ENCODE results near the gene ADAM11.

ADAM11 gene

GRCh38 chr17:44765965-44766364, 7.2 kb downstream of the ADAM11 start:
- Histone ChIP-seq H3K4me2 (ENCODE audit: insufficient read depth, low read length, poor library complexity, severe bottlenecking) (no peak overlapping the region), H3K4me3 (ENCODE audit: low read length in 2 of 2) (no peak overlapping the region), H3K18ac (ENCODE audit: low read length) (no peak overlapping the region), H2AK5ac (ENCODE audit: low read depth, low read length) (no peak overlapping the region), H4K8ac (ENCODE audit: low read depth, low read length) (no peak overlapping the region), H4K91ac (ENCODE audit: low read depth, low read length, poor library complexity) (no peak overlapping the region), H2BK5ac (ENCODE audit: low read length) (no peak overlapping the region), H2BK12ac (ENCODE audit: low read length) (no peak overlapping the region), H3K36me3 (replicated peaks in 1 of 2; ENCODE audit: control insufficient read depth in 2 of 2, insufficient read depth in 2 of 2, low read length in 2 of 2) (no peaks in the 10 kb centered on the region), H3K9ac (ENCODE audit: low read depth, low read length, poor library complexity) (no peak overlapping the region), H3K79me1 (ENCODE audit: low read depth, low read length) (peaks cover 1% of the 10 kb centered on the region), H3K14ac (ENCODE audit: low read length) (no peak overlapping the region), H3K4ac (ENCODE audit: low read length) (no peak overlapping the region), H2AFZ (ENCODE audit: low read length) (no peak overlapping the region), H3K27ac (replicated peaks; ENCODE audit: low read length) (no peak overlapping the region), H3K4me1 (ENCODE audit: control insufficient read depth in 2 of 2, insufficient read depth in 1 of 2, low read depth in 1 of 2, low read length in 2 of 2) (peaks cover 2% of the 10 kb centered on the region in 2 donors), H3K23ac (ENCODE audit: low read depth, low read length, poor library complexity) (no peak overlapping the region), H3K27me3 (ENCODE audit: control insufficient read depth in 3 of 3, insufficient read depth in 3 of 3, low read depth in 1 of 3, low read length in 3 of 3) (peaks cover 0 to 16% (median 0%) of the 10 kb centered on the region in 3 experiments), H2BK120ac (ENCODE audit: low read depth, low read length) (no peak overlapping the region), H2BK15ac (ENCODE audit: low read length) (no peak overlapping the region), H3K9me3 (replicated peaks in 1 of 2; ENCODE audit: control insufficient read depth in 2 of 2, insufficient read depth in 1 of 2, low read depth in 1 of 2, low read length in 2 of 2) (no peaks in the 10 kb centered on the region)
- DNase-seq (ENCODE audit: low spot score): no peak
- WGBS, 2 donors (ENCODE audit: extremely low coverage in 2 of 2, insufficient read length in 2 of 2, insufficient replicate concordance in 1 of 2): no CpG with 5 or more reads among the region's 11 CpGs

GRCh38 chr17:44766409-44767038, 7.7 kb downstream of the ADAM11 start:
- peaks cover 1% of the 10 kb centered on the region for H3K79me1 ChIP-seq (ENCODE audit: low read depth, low read length)
- no CpG with 5 or more reads among the region's 8 CpGs for WGBS, 2 donors (ENCODE audit: extremely low coverage in 2 of 2, insufficient read length in 2 of 2, insufficient replicate concordance in 1 of 2)
- peak overlapping the region; percentile 12 for H3K9ac ChIP-seq (ENCODE audit: low read depth, low read length, poor library complexity)
- H2AK5ac ChIP-seq (ENCODE audit: low read depth, low read length): peak overlapping the region; percentile 60
- no peak overlapping the region for H4K91ac ChIP-seq (ENCODE audit: low read depth, low read length, poor library complexity)
- no peak overlapping the region for H2AFZ ChIP-seq (ENCODE audit: low read length)
- H3K4ac ChIP-seq (ENCODE audit: low read length): no peak overlapping the region
- H3K4me3 ChIP-seq (ENCODE audit: low read length in 2 of 2): no peak overlapping the region
- peaks cover 2% of the 10 kb centered on the region in 2 donors for H3K4me1 ChIP-seq (ENCODE audit: control insufficient read depth in 2 of 2, insufficient read depth in 1 of 2, low read depth in 1 of 2, low read length in 2 of 2)
- H3K14ac ChIP-seq (ENCODE audit: low read length): no peak overlapping the region
- DNase-seq (ENCODE audit: low spot score): no peak
- no peak overlapping the region for H3K27ac ChIP-seq (replicated peaks; ENCODE audit: low read length)
- H3K27me3 ChIP-seq (ENCODE audit: control insufficient read depth in 3 of 3, insufficient read depth in 3 of 3, low read depth in 1 of 3, low read length in 3 of 3): peaks cover 0 to 12% (median 0%) of the 10 kb centered on the region in 3 experiments
- no peak overlapping the region for H3K18ac ChIP-seq (ENCODE audit: low read length)
- no peaks in the 10 kb centered on the region for H3K9me3 ChIP-seq (replicated peaks in 1 of 2; ENCODE audit: control insufficient read depth in 2 of 2, insufficient read depth in 1 of 2, low read depth in 1 of 2, low read length in 2 of 2)
- H2BK5ac ChIP-seq (ENCODE audit: low read length): no peak overlapping the region
- no peak overlapping the region for H2BK15ac ChIP-seq (ENCODE audit: low read length)
- H3K4me2 ChIP-seq (ENCODE audit: insufficient read depth, low read length, poor library complexity, severe bottlenecking): no peak overlapping the region
- H2BK12ac ChIP-seq (ENCODE audit: low read length): no peak overlapping the region
- H3K36me3 ChIP-seq (replicated peaks in 1 of 2; ENCODE audit: control insufficient read depth in 2 of 2, insufficient read depth in 2 of 2, low read length in 2 of 2): no peaks in the 10 kb centered on the region
- no peak overlapping the region for H4K8ac ChIP-seq (ENCODE audit: low read depth, low read length)
- H2BK120ac ChIP-seq (ENCODE audit: low read depth, low read length): no peak overlapping the region
- no peak overlapping the region for H3K23ac ChIP-seq (ENCODE audit: low read depth, low read length, poor library complexity)

GRCh38 chr17:44767493-44767892, 8.7 kb downstream of the ADAM11 start:
- H3K4me3 ChIP-seq (ENCODE audit: low read length in 2 of 2): no peak overlapping the region
- no CpG with 5 or more reads among the region's 4 CpGs for WGBS, 2 donors (ENCODE audit: extremely low coverage in 2 of 2, insufficient read length in 2 of 2, insufficient replicate concordance in 1 of 2)
- no peak overlapping the region for H2BK120ac ChIP-seq (ENCODE audit: low read depth, low read length)
- peaks cover 3% of the 10 kb centered on the region for H3K79me1 ChIP-seq (ENCODE audit: low read depth, low read length)
- no peak for DNase-seq (ENCODE audit: low spot score)
- no peaks in the 10 kb centered on the region for H3K9me3 ChIP-seq (replicated peaks in 1 of 2; ENCODE audit: control insufficient read depth in 2 of 2, insufficient read depth in 1 of 2, low read depth in 1 of 2, low read length in 2 of 2)
- H4K91ac ChIP-seq (ENCODE audit: low read depth, low read length, poor library complexity): no peak overlapping the region
- H4K8ac ChIP-seq (ENCODE audit: low read depth, low read length): no peak overlapping the region
- H3K4ac ChIP-seq (ENCODE audit: low read length): no peak overlapping the region
- H3K9ac ChIP-seq (ENCODE audit: low read depth, low read length, poor library complexity): no peak overlapping the region
- H3K14ac ChIP-seq (ENCODE audit: low read length): no peak overlapping the region
- H3K36me3 ChIP-seq (replicated peaks in 1 of 2; ENCODE audit: control insufficient read depth in 2 of 2, insufficient read depth in 2 of 2, low read length in 2 of 2): no peaks in the 10 kb centered on the region
- peak overlapping the region; percentile 12 for H2AK5ac ChIP-seq (ENCODE audit: low read depth, low read length)
- peaks cover 0 to 12% (median 0%) of the 10 kb centered on the region in 3 experiments for H3K27me3 ChIP-seq (ENCODE audit: control insufficient read depth in 3 of 3, insufficient read depth in 3 of 3, low read depth in 1 of 3, low read length in 3 of 3)
- no peak overlapping the region for H3K27ac ChIP-seq (replicated peaks; ENCODE audit: low read length)
- H2BK5ac ChIP-seq (ENCODE audit: low read length): no peak overlapping the region
- H3K23ac ChIP-seq (ENCODE audit: low read depth, low read length, poor library complexity): no peak overlapping the region
- peaks cover 2% of the 10 kb centered on the region in 2 donors for H3K4me1 ChIP-seq (ENCODE audit: control insufficient read depth in 2 of 2, insufficient read depth in 1 of 2, low read depth in 1 of 2, low read length in 2 of 2)
- H2BK12ac ChIP-seq (ENCODE audit: low read length): no peak overlapping the region
- H2AFZ ChIP-seq (ENCODE audit: low read length): no peak overlapping the region
- no peak overlapping the region for H2BK15ac ChIP-seq (ENCODE audit: low read length)
- H3K4me2 ChIP-seq (ENCODE audit: insufficient read depth, low read length, poor library complexity, severe bottlenecking): no peak overlapping the region
- no peak overlapping the region for H3K18ac ChIP-seq (ENCODE audit: low read length)

DNA sequence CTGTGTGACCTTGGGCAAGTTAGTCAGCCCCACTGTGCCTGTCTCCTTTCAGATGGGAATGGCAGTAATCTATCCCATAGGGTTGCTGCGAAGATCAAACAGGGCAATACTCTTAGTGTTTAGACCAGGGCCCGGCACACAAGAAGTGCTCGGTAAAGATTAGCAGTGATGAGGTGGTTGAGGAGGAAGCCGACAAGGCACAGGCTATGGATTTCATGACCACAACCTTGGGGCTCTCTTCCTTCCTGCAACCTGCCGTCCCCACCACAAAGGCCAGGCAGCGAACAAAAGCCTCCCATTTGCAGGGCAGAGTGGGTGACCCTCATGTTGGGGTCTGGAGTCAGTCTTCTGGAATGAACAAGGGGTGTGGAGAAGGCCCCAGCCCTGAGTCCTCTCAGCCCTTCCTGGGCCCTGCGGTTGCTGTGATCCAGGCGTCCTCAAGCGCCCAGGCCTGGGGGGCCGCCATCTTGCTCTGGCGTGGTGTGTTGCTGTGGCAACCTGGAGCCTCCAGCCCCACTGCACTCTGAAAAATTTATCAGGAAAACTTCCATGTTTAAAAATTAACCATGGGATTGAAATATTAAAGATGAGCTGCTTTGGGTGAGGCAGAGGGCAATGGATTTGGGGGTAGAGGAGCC, 9.8 kb downstream of the ADAM11 start:
- no peak overlapping the region for H2BK120ac ChIP-seq (ENCODE audit: low read depth, low read length)
- no peak overlapping the region for H3K27ac ChIP-seq (replicated peaks; ENCODE audit: low read length)
- H3K14ac ChIP-seq (ENCODE audit: low read length): no peak overlapping the region
- no peak overlapping the region for H2AK5ac ChIP-seq (ENCODE audit: low read depth, low read length)
- peaks cover 1% of the 10 kb centered on the region for H3K79me1 ChIP-seq (ENCODE audit: low read depth, low read length)
- H3K23ac ChIP-seq (ENCODE audit: low read depth, low read length, poor library complexity): no peak overlapping the region
- peaks cover 2% of the 10 kb centered on the region in 2 donors for H3K4me1 ChIP-seq (ENCODE audit: control insufficient read depth in 2 of 2, insufficient read depth in 1 of 2, low read depth in 1 of 2, low read length in 2 of 2)
- H4K91ac ChIP-seq (ENCODE audit: low read depth, low read length, poor library complexity): no peak overlapping the region
- no peak overlapping the region for H3K4me2 ChIP-seq (ENCODE audit: insufficient read depth, low read length, poor library complexity, severe bottlenecking)
- H4K8ac ChIP-seq (ENCODE audit: low read depth, low read length): no peak overlapping the region
- H2AFZ ChIP-seq (ENCODE audit: low read length): no peak overlapping the region
- no peaks in the 10 kb centered on the region for H3K9me3 ChIP-seq (replicated peaks in 1 of 2; ENCODE audit: control insufficient read depth in 2 of 2, insufficient read depth in 1 of 2, low read depth in 1 of 2, low read length in 2 of 2)
- DNase-seq (ENCODE audit: low spot score): no peak
- H3K18ac ChIP-seq (ENCODE audit: low read length): no peak overlapping the region
- H2BK15ac ChIP-seq (ENCODE audit: low read length): no peak overlapping the region
- H2BK5ac ChIP-seq (ENCODE audit: low read length): no peak overlapping the region
- no peaks in the 10 kb centered on the region for H3K36me3 ChIP-seq (replicated peaks in 1 of 2; ENCODE audit: control insufficient read depth in 2 of 2, insufficient read depth in 2 of 2, low read length in 2 of 2)
- no CpG with 5 or more reads among the region's 11 CpGs for WGBS, 2 donors (ENCODE audit: extremely low coverage in 2 of 2, insufficient read length in 2 of 2, insufficient replicate concordance in 1 of 2)
- H3K4ac ChIP-seq (ENCODE audit: low read length): no peak overlapping the region
- no peak overlapping the region for H3K9ac ChIP-seq (ENCODE audit: low read depth, low read length, poor library complexity)
- peaks cover 0 to 16% (median 0%) of the 10 kb centered on the region in 3 experiments for H3K27me3 ChIP-seq (ENCODE audit: control insufficient read depth in 3 of 3, insufficient read depth in 3 of 3, low read depth in 1 of 3, low read length in 3 of 3)
- no peak overlapping the region for H3K4me3 ChIP-seq (ENCODE audit: low read length in 2 of 2)
- no peak overlapping the region for H2BK12ac ChIP-seq (ENCODE audit: low read length)
